Activated naive CD8-positive, alpha-beta T cell treated with anti-CD3 and anti-CD28 coated beads, Interleukin-2, amount 10 ng/mL, durations not matched to agents 7 days and 5 days (primary cell): ENCODE results near the gene RBM6. TPM values are rescaled to one million over a fixed set of nuclear protein-coding genes. Genes with fewer than 3 reads are reported as not detected.

Source experiments
- ATAC-seq: fragments of 150-1000 bp; cut with Tn5 transposase; one replicate; pipeline ENCODE4 v1.10.0; 2021; ENCODE audit warnings: low read depth, moderate library complexity
- POLR2A ChIA-PET: fragments of 350-600 bp; sonication (Branson Sonifier 250); formaldehyde crosslinking; loops from one replicate; lab custom pipeline; 2021; ENCODE audit warnings: antibody characterized with exemption; lab: Charles Lee
- DNase-seq: peaks from one replicate; pipeline ENCODE4 v3.0.0; 2021
- H3K27ac Mint-ChIP-seq: one replicate; pipeline ENCODE4 v1.8.0; 2022; ENCODE audit warnings: mild to moderate bottlenecking, mixed read lengths
- H3K27me3 Mint-ChIP-seq: one replicate; pipeline ENCODE4 v1.8.0; 2022; ENCODE audit warnings: mild to moderate bottlenecking, moderate library complexity, mixed read lengths
- H3K36me3 Mint-ChIP-seq: one replicate; pipeline ENCODE4 v1.8.0; 2021; ENCODE audit warnings: mild to moderate bottlenecking, mixed read lengths
- H3K4me1 Mint-ChIP-seq: one replicate; pipeline ENCODE4 v1.8.0; 2021; ENCODE audit warnings: mixed read lengths
- H3K4me3 Mint-ChIP-seq: one replicate; pipeline ENCODE4 v1.8.0; 2022; ENCODE audit warnings: mild to moderate bottlenecking, moderate library complexity, mixed read lengths
- H3K9me3 Mint-ChIP-seq: one replicate; pipeline ENCODE4 v1.8.0; 2021; ENCODE audit warnings: mixed read lengths
- total RNA-seq, 2 experiments: library from RNA; stranded (reverse); gene quantifications; one replicate each; pipeline ENCODE4 v1.2.3, GENCODE V29; 2021

Gene RBM6
- total RNA-seq, 2 experiments from 2014 or later, result 147 TPM

DNA sequence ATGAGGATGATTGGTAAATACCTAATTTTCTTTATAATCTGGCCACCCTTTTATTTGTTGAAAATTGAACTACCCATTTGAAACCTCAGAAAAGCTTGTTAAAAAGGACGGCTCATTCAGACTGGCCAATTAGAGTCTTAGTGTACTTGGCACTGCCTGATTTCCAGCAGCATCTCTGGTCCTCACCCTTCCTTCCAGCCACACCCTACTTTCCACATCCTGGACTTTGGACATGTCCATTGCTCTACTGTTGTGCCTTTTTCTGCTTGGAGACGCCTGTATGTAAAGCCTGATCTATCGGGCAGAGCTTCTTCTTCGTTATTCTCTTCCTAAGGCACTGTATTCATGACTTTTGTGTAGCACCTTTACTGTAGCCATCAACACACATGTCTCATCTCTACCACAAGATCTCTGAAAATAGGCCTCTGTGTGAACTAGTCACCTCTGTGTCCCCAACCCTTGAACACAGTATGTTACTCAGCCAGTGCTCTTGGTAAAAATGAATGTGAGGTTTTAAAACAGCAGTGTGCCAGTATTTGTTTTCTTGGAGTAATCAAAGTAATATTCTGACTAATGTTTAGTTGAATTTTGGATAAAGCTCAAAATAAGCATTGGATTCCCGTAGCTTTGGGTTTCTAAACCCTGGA lies 155.5 kb downstream of the RBM6 start:
- POLR2A ChIA-PET, result no interaction called here
- Mint-ChIP-seq H3K27me3 (no peaks in the 10 kb centered on the region), H3K27ac (no peak overlapping the region), H3K4me3 (no peak overlapping the region), H3K36me3 (peaks cover 45% of the 10 kb centered on the region), H3K4me1 (peaks cover 25% of the 10 kb centered on the region), H3K9me3 (no peaks in the 10 kb centered on the region)
- DNase-seq (no peak), ATAC-seq (no peak)

GRCh38 chr3:50100386-50100785 lies 160.4 kb downstream of the RBM6 start:
- no peaks in the 10 kb centered on the region for H3K9me3 Mint-ChIP-seq
- H3K4me1 Mint-ChIP-seq, result peaks cover 15% of the 10 kb centered on the region
- no peak overlapping the region for H3K27ac Mint-ChIP-seq
- peaks cover 51% of the 10 kb centered on the region for H3K36me3 Mint-ChIP-seq
- no peak overlapping the region for H3K4me3 Mint-ChIP-seq
- no peaks in the 10 kb centered on the region for H3K27me3 Mint-ChIP-seq
- ATAC-seq, result no peak
- POLR2A ChIA-PET, result interaction anchor here (0.7 to 1.2 kb wide), 2 partner anchors 20 to 1039 kb away, joined by 3 read pairs; no protein-coding TSS in a partner anchor
- no peak for DNase-seq

GRCh38 chr3:50100956-50101845 lies 161.3 kb downstream of the RBM6 start:
- Mint-ChIP-seq H3K4me1 (peaks cover 13% of the 10 kb centered on the region), H3K27ac (no peak overlapping the region), H3K27me3 (no peaks in the 10 kb centered on the region), H3K36me3 (peaks cover 42% of the 10 kb centered on the region), H3K9me3 (no peaks in the 10 kb centered on the region), H3K4me3 (no peak overlapping the region)
- POLR2A ChIA-PET, result interaction anchor here (0.7 to 1.2 kb wide), 2 partner anchors 12 to 20 kb away, joined by 3 read pairs; partner anchors contain the start of gene RBM5
- no peak for DNase-seq
- no peak for ATAC-seq

GRCh38 chr3:50102558-50102957 lies 162.6 kb downstream of the RBM6 start:
- ATAC-seq (no peak), DNase-seq (no peak)
- POLR2A ChIA-PET, result no interaction called here
- Mint-ChIP-seq H3K36me3 (peaks cover 48% of the 10 kb centered on the region), H3K4me3 (no peak overlapping the region), H3K9me3 (no peaks in the 10 kb centered on the region), H3K4me1 (peaks cover 12% of the 10 kb centered on the region), H3K27me3 (no peaks in the 10 kb centered on the region), H3K27ac (peak overlapping the region; percentile 6)

DNA sequence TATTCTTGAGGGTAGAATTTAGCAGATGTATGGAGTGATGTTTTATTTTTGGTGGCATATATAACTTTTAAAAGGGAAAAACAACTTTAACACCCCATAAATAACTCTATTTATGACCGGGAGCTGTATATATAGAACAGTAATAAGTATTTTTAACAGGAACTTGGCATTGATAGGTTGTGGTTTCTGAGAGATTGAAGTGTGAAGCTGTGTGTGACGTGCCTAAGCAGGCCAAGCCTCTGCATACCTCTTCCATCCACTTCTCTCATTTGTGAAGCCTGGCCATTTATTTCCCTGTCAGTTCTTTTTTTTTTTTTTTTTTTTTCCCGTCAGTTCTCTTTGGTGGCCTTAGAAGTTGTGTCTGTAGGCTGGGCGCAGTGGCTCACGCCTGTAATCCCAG lies 171.8 kb downstream of the RBM6 start:
- Mint-ChIP-seq H3K27ac (no peak overlapping the region), H3K36me3 (peaks cover 51% of the 10 kb centered on the region)
- POLR2A ChIA-PET, result interaction anchor here (0.7 kb wide), 1 partner anchor 23 kb away, joined by 6 read pairs; no protein-coding TSS in a partner anchor

DNA sequence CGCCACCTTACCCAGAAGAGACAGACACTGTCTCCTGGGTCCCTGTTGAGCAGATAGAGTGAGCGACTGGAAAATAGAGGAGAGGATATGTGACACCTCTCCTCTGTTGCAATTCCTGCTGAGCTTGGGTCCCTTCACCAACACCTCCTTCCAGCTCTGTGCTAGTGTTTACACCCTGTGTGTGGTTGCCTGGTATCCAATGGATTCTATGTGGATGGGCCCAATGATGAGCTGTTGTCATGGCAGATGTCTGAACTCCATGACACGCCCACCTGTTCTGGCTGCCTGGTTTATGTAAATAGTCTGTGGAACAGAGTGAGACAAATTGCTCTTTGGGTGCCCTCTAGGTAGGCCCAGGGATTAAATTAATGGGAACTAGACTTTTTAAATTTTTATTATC lies 172.5 kb downstream of the RBM6 start:
- POLR2A ChIA-PET, result interaction anchor here (0.7 kb wide), 1 partner anchor 22 kb away, joined by 6 read pairs; no protein-coding TSS in a partner anchor
- Mint-ChIP-seq H3K4me1 (peaks cover 2% of the 10 kb centered on the region), H3K4me3 (no peak overlapping the region), H3K9me3 (no peaks in the 10 kb centered on the region), H3K27me3 (no peaks in the 10 kb centered on the region), H3K36me3 (peaks cover 47% of the 10 kb centered on the region), H3K27ac (no peak overlapping the region)
- no peak for DNase-seq
- no peak for ATAC-seq

More for the DNA sequence above, 171.8 kb downstream of the RBM6 start:
- DNase-seq (no peak), ATAC-seq (no peak)
- H3K4me3 Mint-ChIP-seq, result no peak overlapping the region
- H3K27me3 Mint-ChIP-seq, result no peaks in the 10 kb centered on the region
- H3K4me1 Mint-ChIP-seq, result peaks cover 3% of the 10 kb centered on the region
- H3K9me3 Mint-ChIP-seq, result no peaks in the 10 kb centered on the region

- DNase-seq, result no peak
- peaks cover 26% of the 10 kb centered on the region for H3K36me3 Mint-ChIP-seq
- ATAC-seq, result no peak
- H3K27me3 Mint-ChIP-seq, result no peaks in the 10 kb centered on the region
- H3K9me3 Mint-ChIP-seq, result no peaks in the 10 kb centered on the region
- POLR2A ChIA-PET, result no interaction called here
- no peak overlapping the region for H3K27ac Mint-ChIP-seq
- no peak overlapping the region for H3K4me3 Mint-ChIP-seq
- H3K4me1 Mint-ChIP-seq, result no peaks in the 10 kb centered on the region
These were observed 177.2 kb downstream of the RBM6 start for GRCh38 chr3:50117120-50117519.

GRCh38 chr3:50118237-50118636 lies 178.3 kb downstream of the RBM6 start:
- no peaks in the 10 kb centered on the region for H3K9me3 Mint-ChIP-seq
- H3K4me1 Mint-ChIP-seq, result no peaks in the 10 kb centered on the region
- no peak overlapping the region for H3K4me3 Mint-ChIP-seq
- POLR2A ChIA-PET, result interaction anchor here (0.6 kb wide), 1 partner anchor 199 kb away, joined by 3 read pairs; no protein-coding TSS in a partner anchor
- H3K27me3 Mint-ChIP-seq, result no peaks in the 10 kb centered on the region
- peaks cover 24% of the 10 kb centered on the region for H3K36me3 Mint-ChIP-seq
- DNase-seq (no peak), ATAC-seq (no peak)
- no peak overlapping the region for H3K27ac Mint-ChIP-seq

DNA sequence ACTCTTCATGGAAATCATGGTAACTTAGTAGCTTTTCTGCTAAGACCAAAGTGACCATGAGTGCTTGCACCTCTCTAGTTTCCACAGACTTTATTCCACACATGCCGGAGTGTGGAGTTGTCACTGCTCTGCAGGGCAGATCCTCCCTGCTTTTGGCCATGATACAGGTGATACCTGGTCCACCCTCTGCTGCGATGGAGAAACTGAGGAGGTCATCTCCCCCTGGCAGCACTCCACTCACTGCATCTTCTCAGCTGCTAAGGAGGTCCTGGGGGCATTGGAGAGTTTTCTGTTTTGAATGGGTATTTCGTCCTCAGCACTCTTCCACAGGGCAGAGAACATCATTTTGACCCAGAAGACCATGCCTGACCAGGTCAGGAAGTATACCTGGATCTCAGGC lies 179.8 kb downstream of the RBM6 start:
- Mint-ChIP-seq H3K9me3 (no peaks in the 10 kb centered on the region), H3K4me3 (no peak overlapping the region), H3K27ac (no peak overlapping the region), H3K36me3 (peaks cover 16% of the 10 kb centered on the region), H3K4me1 (no peaks in the 10 kb centered on the region), H3K27me3 (no peaks in the 10 kb centered on the region)
- DNase-seq (no peak), ATAC-seq (no peak)
- POLR2A ChIA-PET, result interaction anchor here (1.1 to 1.3 kb wide), 2 partner anchors 106 to 127 kb away, joined by 3 to 4 read pairs; no protein-coding TSS in a partner anchor

- H3K4me3 Mint-ChIP-seq, result no peak overlapping the region
- no peak overlapping the region for H3K27ac Mint-ChIP-seq
- H3K4me1 Mint-ChIP-seq, result no peaks in the 10 kb centered on the region
- no peaks in the 10 kb centered on the region for H3K27me3 Mint-ChIP-seq
- peaks cover 12% of the 10 kb centered on the region for H3K36me3 Mint-ChIP-seq
- no peak for DNase-seq
- POLR2A ChIA-PET, result interaction anchor here (0.5 to 1.3 kb wide), 5 partner anchors 20 to 1151 kb away, joined by 3 to 5 read pairs (median 4); no protein-coding TSS in a partner anchor
- no peaks in the 10 kb centered on the region for H3K9me3 Mint-ChIP-seq
- no peak for ATAC-seq
These were observed 180.6 kb downstream of the RBM6 start for GRCh38 chr3:50120364-50121071.

DNA sequence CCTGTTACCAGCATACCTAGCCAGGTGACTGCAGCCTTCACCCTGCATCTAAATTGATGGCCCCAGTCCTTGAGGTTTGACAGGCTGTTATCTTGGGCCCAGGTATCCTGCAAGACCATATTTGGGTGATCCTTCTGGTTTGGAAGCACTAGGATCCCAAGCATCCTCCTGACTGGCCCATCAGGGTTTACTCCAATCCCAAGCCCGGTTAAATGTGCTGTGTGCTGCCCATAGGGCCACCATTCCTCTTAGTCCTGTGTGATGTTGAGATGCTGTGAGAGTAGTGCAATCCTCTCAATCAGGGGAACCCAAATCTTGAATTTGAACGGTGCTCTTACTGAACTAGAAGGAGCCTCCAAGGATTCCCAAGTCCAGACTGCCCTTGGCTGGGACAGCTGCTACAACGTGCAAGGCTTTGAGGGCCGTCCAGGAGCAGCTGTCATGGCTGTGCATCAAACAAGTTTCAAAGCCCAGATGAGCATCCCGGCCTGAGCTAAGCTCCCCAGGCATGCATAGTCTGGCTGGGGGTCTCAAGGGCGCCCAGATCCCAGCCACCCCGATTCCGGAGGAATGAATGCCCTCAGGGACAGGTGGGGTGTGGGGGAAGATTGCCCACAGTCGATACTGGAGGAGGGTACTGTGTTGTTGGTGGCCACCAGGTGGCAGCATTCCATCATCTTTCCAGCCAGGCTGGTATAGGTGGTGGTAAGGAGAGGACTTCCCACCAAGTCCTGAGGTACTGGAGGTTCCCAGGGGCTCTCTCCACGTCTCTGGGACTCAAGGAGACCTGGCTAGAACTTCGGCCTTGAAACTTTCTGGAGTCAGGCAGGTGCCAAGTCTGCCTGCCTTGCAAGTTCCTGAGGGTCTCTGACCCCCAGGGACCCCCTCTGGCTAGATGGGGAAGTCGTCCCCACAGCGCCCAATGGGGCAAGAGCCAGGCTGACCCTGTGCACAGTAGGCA lies 181.4 kb downstream of the RBM6 start:
- POLR2A ChIA-PET, result interaction anchor here (0.5 to 1.3 kb wide), 4 partner anchors 21 to 1152 kb away, joined by 3 to 5 read pairs (median 4); no protein-coding TSS in a partner anchor
- Mint-ChIP-seq H3K27ac (no peak overlapping the region), H3K36me3 (peaks cover 4% of the 10 kb centered on the region), H3K4me1 (no peaks in the 10 kb centered on the region), H3K9me3 (no peaks in the 10 kb centered on the region), H3K4me3 (no peak overlapping the region), H3K27me3 (no peaks in the 10 kb centered on the region)
- peak; percentile 78 for DNase-seq
- peak; percentile 83 for ATAC-seq

GRCh38 chr3:50122071-50122470 lies 182.1 kb downstream of the RBM6 start:
- Mint-ChIP-seq H3K36me3 (peaks cover 2% of the 10 kb centered on the region), H3K27me3 (no peaks in the 10 kb centered on the region), H3K4me3 (no peak overlapping the region), H3K4me1 (no peaks in the 10 kb centered on the region), H3K27ac (no peak overlapping the region), H3K9me3 (no peaks in the 10 kb centered on the region)
- no peak for DNase-seq
- POLR2A ChIA-PET, result interaction anchor here (0.6 kb wide), 1 partner anchor 376 kb away, joined by 3 read pairs; no protein-coding TSS in a partner anchor
- ATAC-seq, result no peak
